ENCODE results near the gene GPAT3.

The GPAT3 gene

GRCh38 chr4:83646538-83647239 is 110.8 kb downstream of the GPAT3 start:
- no peak for DNase-seq

DNA sequence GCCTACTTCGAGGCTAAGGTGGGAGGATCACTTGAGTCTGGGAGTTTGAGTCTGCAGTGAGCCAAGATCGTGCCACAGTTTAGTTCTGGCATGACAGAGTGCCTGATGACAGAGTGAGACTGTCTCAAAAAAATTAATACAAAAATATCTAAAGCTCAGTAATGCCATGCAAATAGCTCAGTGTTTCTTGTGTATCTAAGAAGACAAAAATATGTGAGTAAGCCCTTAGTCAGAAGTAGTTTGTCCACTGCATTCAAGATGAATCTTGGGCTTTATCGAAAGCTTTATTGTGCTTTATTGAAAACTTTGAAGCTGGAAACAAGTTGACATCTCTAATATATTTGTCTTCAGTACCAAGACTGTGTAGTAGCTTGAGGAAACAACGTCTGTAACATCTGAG is 115.9 kb downstream of the GPAT3 start:
- no peak for DNase-seq
